ENCODE measurements around the gene CES1. TPM values are rescaled to one million over a fixed set of nuclear protein-coding genes. Genes with fewer than 3 reads are reported as not detected.

CES1 gene
- total RNA-seq, 2 experiments from 2014 or later: not detected

GRCh38 chr16:55856950-55857349 is 24.1 kb upstream of the CES1 start:
- ATAC-seq (no peak), DNase-seq (no peak)
- ChIA-PET CTCF (no interaction called here), POLR2A (no interaction called here)
- TF ChIP-seq CTCF (IDR thresholded peaks at IDR 0.05): no peak
- no peaks in the 10 kb centered on the region for H3K4me1 Mint-ChIP-seq (ENCODE audit: low read depth)
- peaks cover 9% of the 10 kb centered on the region for H3K27me3 Mint-ChIP-seq
- intact Hi-C loops (cut with micrococcal nuclease): no loop called here
- H3K36me3 Mint-ChIP-seq (ENCODE audit: low read depth): no peaks in the 10 kb centered on the region
- H3K9me3 Mint-ChIP-seq: no peaks in the 10 kb centered on the region
- H3K4me3 Mint-ChIP-seq: no peak overlapping the region
- H3K27ac Mint-ChIP-seq: no peak overlapping the region

DNA sequence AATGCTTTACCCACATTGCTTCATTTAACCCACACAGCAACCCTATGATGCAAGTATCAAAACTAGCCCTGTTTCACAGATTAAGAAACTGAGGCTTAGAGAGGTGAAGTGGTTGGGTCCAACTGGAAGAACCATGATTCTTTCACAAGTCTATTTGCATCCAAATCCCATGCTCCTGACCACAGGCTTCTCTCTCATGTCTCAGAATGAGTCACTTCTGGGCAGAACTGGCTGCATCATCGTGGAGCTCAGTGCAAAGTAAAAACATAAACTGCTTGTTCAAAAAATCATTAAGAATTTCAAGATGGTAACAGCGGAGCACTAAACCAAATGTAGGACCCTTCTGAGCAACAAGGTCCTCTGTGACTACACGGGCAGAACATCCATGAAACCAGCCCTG is 20.2 kb upstream of the CES1 start:
- intact Hi-C loops (cut with micrococcal nuclease): no loop called here
- Mint-ChIP-seq H3K4me3 (no peak overlapping the region), H3K36me3 (ENCODE audit: low read depth) (no peaks in the 10 kb centered on the region), H3K4me1 (ENCODE audit: low read depth) (no peaks in the 10 kb centered on the region), H3K27ac (no peak overlapping the region), H3K27me3 (peaks cover 11% of the 10 kb centered on the region), H3K9me3 (no peaks in the 10 kb centered on the region)
- ChIA-PET POLR2A (no interaction called here), CTCF (interaction anchor here (1.2 kb wide), 1 partner anchor 388 kb away, joined by 3 read pairs; no protein-coding TSS in a partner anchor)
- TF ChIP-seq CTCF (IDR thresholded peaks at IDR 0.05): no peak
- DNase-seq (no peak), ATAC-seq (no peak)

DNA sequence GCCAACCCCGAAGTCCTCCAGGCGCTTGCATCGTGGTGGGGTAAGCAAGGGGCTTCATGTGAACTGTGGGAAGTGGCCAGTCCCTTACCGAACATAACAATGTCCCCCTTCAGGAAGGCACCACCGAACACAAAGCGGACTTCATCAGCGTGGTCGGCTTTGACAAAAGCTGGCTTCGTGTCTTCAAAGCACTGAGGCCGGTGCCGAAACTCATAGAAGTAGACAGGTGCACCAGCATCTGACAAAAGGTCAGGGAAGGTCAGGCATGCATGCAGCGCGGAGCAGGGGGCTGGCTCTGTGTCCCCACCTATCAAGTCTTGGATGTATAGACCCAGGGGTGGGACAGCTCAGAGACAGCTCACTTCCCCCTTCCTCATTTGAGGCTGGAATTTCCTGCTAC is 16.6 kb upstream of the CES1 start:
- DNase-seq: no peak
- H3K27ac Mint-ChIP-seq: no peak overlapping the region
- intact Hi-C loops (cut with micrococcal nuclease): no loop called here
- H3K4me3 Mint-ChIP-seq: no peak overlapping the region
- no peak for TF ChIP-seq CTCF (IDR thresholded peaks at IDR 0.05)
- POLR2A ChIA-PET: no interaction called here
- H3K36me3 Mint-ChIP-seq (ENCODE audit: low read depth): no peaks in the 10 kb centered on the region
- H3K27me3 Mint-ChIP-seq: peaks cover 14% of the 10 kb centered on the region
- no peaks in the 10 kb centered on the region for H3K4me1 Mint-ChIP-seq (ENCODE audit: low read depth)
- no peak for ATAC-seq
- H3K9me3 Mint-ChIP-seq: no peaks in the 10 kb centered on the region
- CTCF ChIA-PET: interaction anchor here (0.7 to 1.0 kb wide), 2 partner anchors 10 to 24 kb away, joined by 3 read pairs; no protein-coding TSS in a partner anchor

- no peaks in the 10 kb centered on the region for H3K4me1 Mint-ChIP-seq (ENCODE audit: low read depth)
- no peak overlapping the region for H3K27ac Mint-ChIP-seq
- H3K27me3 Mint-ChIP-seq: peaks cover 15% of the 10 kb centered on the region
- TF ChIP-seq CTCF (IDR thresholded peaks at IDR 0.05): no peak
- intact Hi-C loops (cut with micrococcal nuclease): no loop called here
- no peak for ATAC-seq
- H3K4me3 Mint-ChIP-seq: no peak overlapping the region
- CTCF ChIA-PET: interaction anchor here (1.6 kb wide), 1 partner anchor 382 kb away, joined by 10 read pairs; no protein-coding TSS in a partner anchor
- POLR2A ChIA-PET: no interaction called here
- H3K9me3 Mint-ChIP-seq: no peaks in the 10 kb centered on the region
- H3K36me3 Mint-ChIP-seq (ENCODE audit: low read depth): no peaks in the 10 kb centered on the region
- no peak for DNase-seq
Observed at GRCh38 chr16:55846598-55847346, 13.9 kb upstream of the CES1 start.

GRCh38 chr16:55843105-55843395 is 10.2 kb upstream of the CES1 start:
- CTCF ChIA-PET: interaction anchor here (5.4 kb wide), 1 partner anchor 378 kb away, joined by 39 read pairs; no protein-coding TSS in a partner anchor
- TF ChIP-seq CTCF (IDR thresholded peaks at IDR 0.05): no peak
- no peak for DNase-seq
- no peak overlapping the region for H3K27ac Mint-ChIP-seq
- H3K4me1 Mint-ChIP-seq (ENCODE audit: low read depth): no peaks in the 10 kb centered on the region
- H3K27me3 Mint-ChIP-seq: peaks cover 15% of the 10 kb centered on the region
- intact Hi-C loops (cut with micrococcal nuclease): loop anchor here (5.0 kb wide), 1 partner anchor 376 kb away; no protein-coding TSS in a partner anchor
- H3K9me3 Mint-ChIP-seq: no peaks in the 10 kb centered on the region
- ATAC-seq: no peak
- POLR2A ChIA-PET: no interaction called here
- no peaks in the 10 kb centered on the region for H3K36me3 Mint-ChIP-seq (ENCODE audit: low read depth)
- no peak overlapping the region for H3K4me3 Mint-ChIP-seq
